GM06990 (cell line): ENCODE measurements around the gene PCBP3.

Source experiments
- DNase-seq: peaks from one replicate; pipeline ENCODE4 v3.0.0-alpha.2; 2011; ENCODE audit not compliant: insufficient read length; ENCODE audit errors: extremely low read depth
- H3K27me3 ChIP-seq: replicated peaks from 2 replicates; pipeline ENCODE4 v1.6.0; 2011; ENCODE audit warnings: low read length; ENCODE audit not compliant: control insufficient read depth, insufficient read depth
- H3K36me3 ChIP-seq: 2 replicates; pipeline ENCODE4 v1.5.1; 2011; ENCODE audit warnings: low read length; ENCODE audit not compliant: control insufficient read depth, insufficient read depth
- H3K4me3 ChIP-seq: replicated peaks from 2 replicates; pipeline ENCODE4 v1.5.1; 2011; ENCODE audit warnings: low read depth, mild to moderate bottlenecking, control low read depth, low read length
- TF ChIP-seq, protein P1 (sequence below): IDR thresholded peaks from 2 replicates; pipeline ENCODE4 v1.5.1; 2011; ENCODE audit warnings: low read length, control low read depth, mild to moderate bottlenecking, inconsistent platforms; ENCODE audit not compliant: insufficient read depth, poor library complexity, severe bottlenecking

The PCBP3 gene

DNA sequence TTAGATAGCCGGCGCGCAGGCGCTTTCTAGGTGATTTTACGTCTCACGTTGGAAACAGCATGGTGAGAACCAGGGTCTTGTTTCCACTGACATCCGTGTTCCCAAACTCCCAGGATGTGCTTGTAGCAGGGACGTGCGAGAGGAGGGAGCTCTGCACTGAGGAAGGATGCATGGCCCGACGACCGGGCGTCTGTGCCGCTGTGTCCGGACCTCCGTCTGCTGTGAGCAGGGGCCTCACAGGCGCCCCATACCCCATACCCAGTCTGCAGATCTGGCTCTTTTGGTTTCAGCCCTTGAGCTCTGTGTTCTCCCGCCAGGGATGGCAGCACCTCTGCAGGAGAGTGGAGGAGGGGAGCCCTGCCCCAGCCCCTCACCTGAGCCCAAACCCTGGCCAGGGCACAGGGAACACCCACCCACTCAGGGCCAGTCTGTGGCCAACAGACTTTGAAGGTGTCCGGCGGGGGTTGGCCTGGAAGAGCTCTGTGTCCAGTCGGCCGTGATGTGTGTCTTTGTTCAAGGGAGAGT lies 270.9 kb downstream of the PCBP3 start:
- Histone ChIP-seq H3K27me3 (no peaks in the 10 kb centered on the region), H3K4me3 (no peak overlapping the region), H3K36me3 (no peaks in the 10 kb centered on the region)
- DNase-seq: no peak
- TF ChIP-seq, protein P1, sequence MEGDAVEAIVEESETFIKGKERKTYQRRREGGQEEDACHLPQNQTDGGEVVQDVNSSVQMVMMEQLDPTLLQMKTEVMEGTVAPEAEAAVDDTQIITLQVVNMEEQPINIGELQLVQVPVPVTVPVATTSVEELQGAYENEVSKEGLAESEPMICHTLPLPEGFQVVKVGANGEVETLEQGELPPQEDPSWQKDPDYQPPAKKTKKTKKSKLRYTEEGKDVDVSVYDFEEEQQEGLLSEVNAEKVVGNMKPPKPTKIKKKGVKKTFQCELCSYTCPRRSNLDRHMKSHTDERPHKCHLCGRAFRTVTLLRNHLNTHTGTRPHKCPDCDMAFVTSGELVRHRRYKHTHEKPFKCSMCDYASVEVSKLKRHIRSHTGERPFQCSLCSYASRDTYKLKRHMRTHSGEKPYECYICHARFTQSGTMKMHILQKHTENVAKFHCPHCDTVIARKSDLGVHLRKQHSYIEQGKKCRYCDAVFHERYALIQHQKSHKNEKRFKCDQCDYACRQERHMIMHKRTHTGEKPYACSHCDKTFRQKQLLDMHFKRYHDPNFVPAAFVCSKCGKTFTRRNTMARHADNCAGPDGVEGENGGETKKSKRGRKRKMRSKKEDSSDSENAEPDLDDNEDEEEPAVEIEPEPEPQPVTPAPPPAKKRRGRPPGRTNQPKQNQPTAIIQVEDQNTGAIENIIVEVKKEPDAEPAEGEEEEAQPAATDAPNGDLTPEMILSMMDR: no peak

GRCh38 chr21:45916011-45916840 lies 272.7 kb downstream of the PCBP3 start:
- no peaks in the 10 kb centered on the region for H3K27me3 ChIP-seq
- DNase-seq: no peak
- H3K36me3 ChIP-seq: no peaks in the 10 kb centered on the region
- TF ChIP-seq, protein P1: no peak
- no peak overlapping the region for H3K4me3 ChIP-seq

GRCh38 chr21:45917241-45917640 lies 273.7 kb downstream of the PCBP3 start:
- TF ChIP-seq, protein P1: no peak
- H3K27me3 ChIP-seq: no peaks in the 10 kb centered on the region
- H3K4me3 ChIP-seq: no peak overlapping the region
- no peak for DNase-seq
- H3K36me3 ChIP-seq: no peaks in the 10 kb centered on the region

GRCh38 chr21:45918011-45918410 lies 274.5 kb downstream of the PCBP3 start:
- Histone ChIP-seq H3K4me3 (no peak overlapping the region), H3K27me3 (no peaks in the 10 kb centered on the region), H3K36me3 (no peaks in the 10 kb centered on the region)
- DNase-seq: no peak
- TF ChIP-seq, protein P1: no peak

- DNase-seq: no peak
- Histone ChIP-seq H3K27me3 (no peaks in the 10 kb centered on the region), H3K36me3 (no peaks in the 10 kb centered on the region), H3K4me3 (no peak overlapping the region)
- TF ChIP-seq, protein P1: no peak
These were observed 275.4 kb downstream of the PCBP3 start for GRCh38 chr21:45918835-45919447.
